A549 (cell line): Measurements from ENCODE around the gene TXNL4A. TPM values are rescaled to one million over a fixed set of nuclear protein-coding genes. Genes with fewer than 3 reads are reported as not detected.
A peak's percentile ranks its signal among the peaks of the same experiment; 100 is the strongest.

Experiments used
- ATAC-seq, 2 experiments: fragments of 200-7000 bp in 1 of 2; fragments of >200 bp in 1 of 2; cut with Nextera tagmentation in 1 of 2; cut with Tn5 transposase in 1 of 2; 3 replicates each; pipeline versions ENCODE4 v1.8.0 to v1.9.1; 2018 to 2020; ENCODE audit warnings: mild to moderate bottlenecking in 1 of 2, moderate library complexity in 1 of 2
- CTCF ChIA-PET: fragments of 300-600 bp; sonication (Branson Sonifier 250); formaldehyde crosslinking; extraction: SDS; loops from one replicate; lab custom pipeline; 2021; ENCODE audit warnings: antibody characterized with exemption, inconsistent platforms; lab: Yijun Ruan, JAX
- POLR2A ChIA-PET: fragments of 350-600 bp; formaldehyde crosslinking; extraction: SDS; loops from one replicate; lab custom pipeline; 2021; ENCODE audit warnings: antibody characterized with exemption, inconsistent platforms; lab: Yijun Ruan, JAX
- DNase-seq, 2 experiments: peaks; one replicate each; pipeline versions ENCODE4 v3.0.0 to v3.0.0-alpha.2; 2011 to 2016; ENCODE audit warnings: low read depth in 1 of 2, low spot score in 1 of 2
- FAIRE-seq: peaks from 2 replicates; lab custom pipeline; 2011; peaks lifted over from hg19 to GRCh38; lab: Jason Lieb, UNC
- H3K27ac ChIP-seq, 2 experiments: fragments of >200 bp; sonication (Bioruptor Twin); formaldehyde crosslinking; 3 replicates each; pipeline ENCODE4 v1.5.1; 2016 to 2017
- H3K4me1 ChIP-seq: fragments of >200 bp; sonication (Bioruptor Twin); formaldehyde crosslinking; 3 replicates; pipeline ENCODE4 v1.6.1; 2016
- H3K4me2 ChIP-seq: fragments of >200 bp; sonication (Bioruptor Twin); formaldehyde crosslinking; 3 replicates; pipeline ENCODE4 v1.6.1; 2016
- H3K4me3 ChIP-seq: fragments of >200 bp; sonication (Bioruptor Twin); formaldehyde crosslinking; 3 replicates; pipeline ENCODE4 v1.5.1; 2016
- H3K9me3 ChIP-seq: fragments of >200 bp; sonication (Bioruptor Twin); formaldehyde crosslinking; 3 replicates; pipeline ENCODE4 v1.6.1; 2016
- CBX2 ChIP-seq: fragments of 200-600 bp; sonication (generic); IDR thresholded peaks from 2 replicates; pipeline ENCODE4 v1.6.1; 2016; ENCODE audit warnings: low read depth, mild to moderate bottlenecking, borderline replicate concordance
- CHD4 ChIP-seq: fragments of 200-600 bp; sonication (generic); IDR thresholded peaks from 2 replicates; pipeline ENCODE4 v1.6.1; 2016; ENCODE audit warnings: antibody characterized with exemption, mild to moderate bottlenecking, borderline replicate concordance
- FOSL2 ChIP-seq, 2 experiments: fragments of 450-650 bp in 1 of 2; fragments of >200 bp in 1 of 2; sonication (Bioruptor Twin) in 1 of 2; formaldehyde crosslinking; IDR thresholded peaks; 2 replicates each; pipeline versions ENCODE4 v1.5.0 to v1.6.1; 2016 to 2020; ENCODE audit warnings: mild to moderate bottlenecking in 1 of 2, moderate library complexity in 1 of 2
- GATA3 ChIP-seq: IDR thresholded peaks from 2 replicates; pipeline ENCODE4 v1.6.1; 2012; ENCODE audit warnings: borderline replicate concordance
- HDAC2 ChIP-seq: fragments of 200-600 bp; sonication (generic); IDR thresholded peaks from 2 replicates; pipeline ENCODE4 v1.6.1; 2016
- HEYL ChIP-seq: fragments of 250-450 bp; sonication (Bioruptor Pico); IDR thresholded peaks from 2 replicates; pipeline ENCODE4 v1.8.0; 2021; ENCODE audit warnings: mild to moderate bottlenecking, moderate library complexity
- JUN ChIP-seq, 2 experiments: fragments of >200 bp; sonication (Bioruptor Twin); formaldehyde crosslinking; IDR thresholded peaks; 2 replicates in 1 of 2; 3 replicates in 1 of 2; pipeline ENCODE4 v1.6.1; 2016 to 2017
- KDM5A ChIP-seq: fragments of 200-600 bp; sonication (generic); IDR thresholded peaks from 2 replicates; pipeline ENCODE4 v1.6.1; 2016; ENCODE audit warnings: antibody characterized with exemption, mild to moderate bottlenecking
- MYC ChIP-seq: IDR thresholded peaks from 2 replicates; pipeline ENCODE4 v1.6.1; 2012; ENCODE audit warnings: mild to moderate bottlenecking, inconsistent platforms, low read length, improper control_type of control experiment, borderline replicate concordance
- NPAS2 ChIP-seq: fragments of 250-450 bp; sonication (Bioruptor Pico); IDR thresholded peaks from 2 replicates; pipeline ENCODE4 v1.8.0; 2022; ENCODE audit warnings: mild to moderate bottlenecking, moderate library complexity, borderline replicate concordance
- NR3C1 ChIP-seq: fragments of >200 bp; sonication (Bioruptor Twin); formaldehyde crosslinking; IDR thresholded peaks from 3 replicates; pipeline ENCODE4 v1.6.1; 2017
- PHF8 ChIP-seq: fragments of 200-600 bp; sonication (generic); IDR thresholded peaks from 2 replicates; pipeline ENCODE4 v1.6.1; 2016; ENCODE audit warnings: low read depth, mild to moderate bottlenecking, antibody characterized with exemption, moderate library complexity, borderline replicate concordance
- POLR2A ChIP-seq: IDR thresholded peaks from 2 replicates; pipeline ENCODE4 v1.6.1; 2012; ENCODE audit warnings: mild to moderate bottlenecking, low read length
- RARB ChIP-seq: fragments of 250-450 bp; sonication (Bioruptor Pico); IDR thresholded peaks from 2 replicates; pipeline ENCODE4 v1.8.0; 2021; ENCODE audit warnings: mild to moderate bottlenecking, moderate library complexity
- REST ChIP-seq: fragments of 200-600 bp; sonication (generic); IDR thresholded peaks from 2 replicates; pipeline ENCODE4 v1.6.1; 2016; ENCODE audit warnings: antibody characterized with exemption, mild to moderate bottlenecking, moderate library complexity
- ZSCAN20 ChIP-seq: fragments of 250-450 bp; sonication (Bioruptor Pico); IDR thresholded peaks from 2 replicates; pipeline ENCODE4 v1.8.0; 2022; ENCODE audit warnings: mild to moderate bottlenecking, moderate library complexity
- WGBS: methylation state at CpG from one replicate; pipeline ENCODE4 v1.1.6; 2017; ENCODE audit errors: missing lambda C conversion rate; 5-methylcytosine and 5-hydroxymethylcytosine counted together
- polyA minus RNA-seq: library from RNA; depleted of rRNA, polyadenylated mRNA; stranded (reverse); fragments of >200 nt; gene quantifications from 2 replicates; pipeline ENCODE4 v1.2.3, GENCODE V29; 2011; rRNA and poly(A)+ RNA removed
- polyA plus RNA-seq, 4 experiments: library from polyadenylated mRNA; depleted of rRNA in 3 of 4; stranded (reverse); fragments of >200 nt; fragmentation: RNase III in 1 of 4; extraction: RNeasy Plus Mini Kit Qiagen cat#74134 plus additional on column Dnase treatment in 1 of 4; gene quantifications; 2 replicates in 3 of 4; 3 replicates in 1 of 4; pipeline ENCODE4 v1.2.3, GENCODE V29; 2011 to 2017
- TF ChIP-seq, protein P1 (sequence below): fragments of >200 bp; sonication (Bioruptor Twin); formaldehyde crosslinking; IDR thresholded peaks from 3 replicates; pipeline ENCODE4 v1.6.1; 2016
- TF ChIP-seq, protein P2 (sequence below): IDR thresholded peaks from 2 replicates; pipeline ENCODE4 v1.6.1; 2012
- TF ChIP-seq, protein P3 (sequence below): fragments of 450-650 bp; IDR thresholded peaks from 2 replicates; pipeline ENCODE4 v1.6.1; 2014; ENCODE audit warnings: antibody characterized with exemption
- TF ChIP-seq, protein P4 (sequence below): fragments of 250-450 bp; sonication (Bioruptor Pico); IDR thresholded peaks from 2 replicates; pipeline ENCODE4 v1.5.0; 2020; ENCODE audit warnings: low read depth, mild to moderate bottlenecking, moderate library complexity

The TXNL4A gene
- polyA plus RNA-seq (2011; rRNA removed): 97.6 and 139 TPM in 2 replicates
- 126 and 150 TPM in 2 replicates for polyA plus RNA-seq (2012; cell fraction: cytosol; rRNA removed)
- polyA plus RNA-seq (2012; cell fraction: nucleus; rRNA removed): 49.5 and 63.6 TPM in 2 replicates
- polyA plus RNA-seq (2017; fragmentation: RNase III; extraction: RNeasy Plus Mini Kit Qiagen cat#74134 plus additional on column Dnase treatment): 94.4 to 113 TPM (median 99.6 TPM) in 3 replicates
- 44.4 and 47.7 TPM in 2 replicates for polyA minus RNA-seq

GRCh38 chr18:79988451-79989194 is at the start of gene TXNL4A:
Gene TXNL4A, minus strand, starts transcription at chr18:79988563. Its CDS starts 171 bp downstream, at chr18:79988392.
- no peaks in the 10 kb centered on the region for H3K9me3 ChIP-seq
- H3K4me2 ChIP-seq: peak within 1 kb of the TSS; percentile 95
- TF ChIP-seq, protein P1, sequence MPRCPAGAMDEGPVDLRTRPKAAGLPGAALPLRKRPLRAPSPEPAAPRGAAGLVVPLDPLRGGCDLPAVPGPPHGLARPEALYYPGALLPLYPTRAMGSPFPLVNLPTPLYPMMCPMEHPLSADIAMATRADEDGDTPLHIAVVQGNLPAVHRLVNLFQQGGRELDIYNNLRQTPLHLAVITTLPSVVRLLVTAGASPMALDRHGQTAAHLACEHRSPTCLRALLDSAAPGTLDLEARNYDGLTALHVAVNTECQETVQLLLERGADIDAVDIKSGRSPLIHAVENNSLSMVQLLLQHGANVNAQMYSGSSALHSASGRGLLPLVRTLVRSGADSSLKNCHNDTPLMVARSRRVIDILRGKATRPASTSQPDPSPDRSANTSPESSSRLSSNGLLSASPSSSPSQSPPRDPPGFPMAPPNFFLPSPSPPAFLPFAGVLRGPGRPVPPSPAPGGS: peak; percentile 90; the same call in 2 of the 3 replicates
- TF ChIP-seq HEYL (CRISPR knock-in tag) (no peak), JUN (IDR thresholded peaks at IDR 0.05) (peak in 1 of 2 experiments; percentile 90; a peak in 4 of 5 replicates), POLR2A (peak; percentile 93), PHF8 (peak; percentile 71; the same call in 1 of the 2 replicates), KDM5A (0 out of 2 replicates have a peak, but pooled peaks have one; percentile 1), GATA3 (no peak), MYC (peak; percentile 82)
- TF ChIP-seq, protein P2, sequence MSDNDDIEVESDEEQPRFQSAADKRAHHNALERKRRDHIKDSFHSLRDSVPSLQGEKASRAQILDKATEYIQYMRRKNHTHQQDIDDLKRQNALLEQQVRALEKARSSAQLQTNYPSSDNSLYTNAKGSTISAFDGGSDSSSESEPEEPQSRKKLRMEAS: peak; percentile 80
- ChIA-PET POLR2A (interaction anchor here (0.9 to 1.0 kb wide), 3 partner anchors 13 to 159 kb away, joined by 3 read pairs; no protein-coding TSS in a partner anchor), CTCF (no interaction called here)
- H3K4me3 ChIP-seq: peak within 1 kb of the TSS; percentile 80
- DNase-seq (peak; percentile 50 to 87), FAIRE-seq (no peak), ATAC-seq (peak; percentile 99)
- peaks cover 6% of the 10 kb centered on the region; the same call in 1 of the 3 replicates for H3K4me1 ChIP-seq
- H3K27ac ChIP-seq: peak within 1 kb of the TSS; percentile 86 to 99
- WGBS: 4% methylated on average over 8 of the region's 71 CpGs

GRCh38 chr18:80037300-80037699 is 48.9 kb upstream of the TXNL4A start:
- H3K4me1 ChIP-seq: peaks cover 5% of the 10 kb centered on the region; the same call in 1 of the 3 replicates
- POLR2A ChIA-PET: no interaction called here
- no peak overlapping the region for H3K4me2 ChIP-seq
- TF ChIP-seq REST (peak; percentile 26; the same call in 1 of the 2 replicates), FOSL2 (IDR thresholded peaks at IDR 0.05) (no peak), FOSL2 (CRISPR knock-in tag; IDR thresholded peaks at IDR 0.05) (no peak)
- no peak for ATAC-seq
- no peak overlapping the region for H3K27ac ChIP-seq
- no peak for FAIRE-seq
- no peaks in the 10 kb centered on the region for H3K9me3 ChIP-seq
- CTCF ChIA-PET: no interaction called here
- H3K4me3 ChIP-seq: no peak overlapping the region
- DNase-seq: no peak
- WGBS: 94% methylated on average over 12 of the region's 12 CpGs

DNA sequence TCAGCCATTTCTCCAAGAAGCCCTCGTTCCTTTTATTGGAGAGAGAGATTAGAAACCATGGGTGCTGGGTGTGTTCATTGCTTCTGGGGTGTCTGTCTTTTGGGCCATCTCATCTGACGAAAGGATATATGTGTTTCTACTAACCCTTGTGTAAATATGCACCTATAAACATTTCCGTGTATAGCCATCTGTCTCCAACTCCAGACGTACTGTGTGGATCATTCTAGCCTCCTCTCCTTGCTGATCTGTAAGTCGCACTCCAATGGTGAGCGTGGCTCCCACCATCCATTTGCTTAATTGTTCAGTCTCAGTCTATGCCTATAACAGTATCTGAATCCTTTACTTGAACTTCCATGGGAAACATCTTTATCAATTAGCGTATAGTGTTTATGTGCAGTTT is 47.6 kb upstream of the TXNL4A start:
- WGBS: 93% methylated on average over 7 of the region's 7 CpGs
- POLR2A ChIA-PET: no interaction called here
- H3K4me3 ChIP-seq: no peak overlapping the region
- FAIRE-seq (no peak), DNase-seq (no peak), ATAC-seq (no peak)
- H3K4me2 ChIP-seq: peak overlapping the region; percentile 88
- CTCF ChIA-PET: no interaction called here
- H3K9me3 ChIP-seq: no peaks in the 10 kb centered on the region
- H3K4me1 ChIP-seq: peaks cover 5% of the 10 kb centered on the region; the same call in 1 of the 3 replicates
- H3K27ac ChIP-seq: no peak overlapping the region
- TF ChIP-seq CHD4 (no peak), REST (no peak), ZSCAN20 (CRISPR knock-in tag) (no peak), HDAC2 (no peak), CBX2 (no peak), NPAS2 (CRISPR knock-in tag) (no peak), NR3C1 (no peak), RARB (CRISPR knock-in tag) (no peak)
- TF ChIP-seq, protein P3, sequence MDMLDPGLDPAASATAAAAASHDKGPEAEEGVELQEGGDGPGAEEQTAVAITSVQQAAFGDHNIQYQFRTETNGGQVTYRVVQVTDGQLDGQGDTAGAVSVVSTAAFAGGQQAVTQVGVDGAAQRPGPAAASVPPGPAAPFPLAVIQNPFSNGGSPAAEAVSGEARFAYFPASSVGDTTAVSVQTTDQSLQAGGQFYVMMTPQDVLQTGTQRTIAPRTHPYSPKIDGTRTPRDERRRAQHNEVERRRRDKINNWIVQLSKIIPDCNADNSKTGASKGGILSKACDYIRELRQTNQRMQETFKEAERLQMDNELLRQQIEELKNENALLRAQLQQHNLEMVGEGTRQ: no peak
- TF ChIP-seq, protein P4, sequence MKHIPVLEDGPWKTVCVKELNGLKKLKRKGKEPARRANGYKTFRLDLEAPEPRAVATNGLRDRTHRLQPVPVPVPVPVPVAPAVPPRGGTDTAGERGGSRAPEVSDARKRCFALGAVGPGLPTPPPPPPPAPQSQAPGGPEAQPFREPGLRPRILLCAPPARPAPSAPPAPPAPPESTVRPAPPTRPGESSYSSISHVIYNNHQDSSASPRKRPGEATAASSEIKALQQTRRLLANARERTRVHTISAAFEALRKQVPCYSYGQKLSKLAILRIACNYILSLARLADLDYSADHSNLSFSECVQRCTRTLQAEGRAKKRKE: no peak
